Astrocyte of the hippocampus (primary cell): Measurements from ENCODE around the gene SPDEF.

Source experiments
- DNase-seq: peaks from one replicate; pipeline ENCODE4 v3.0.0; 2011; ENCODE audit warnings: low read depth, low spot score

The SPDEF gene

DNA sequence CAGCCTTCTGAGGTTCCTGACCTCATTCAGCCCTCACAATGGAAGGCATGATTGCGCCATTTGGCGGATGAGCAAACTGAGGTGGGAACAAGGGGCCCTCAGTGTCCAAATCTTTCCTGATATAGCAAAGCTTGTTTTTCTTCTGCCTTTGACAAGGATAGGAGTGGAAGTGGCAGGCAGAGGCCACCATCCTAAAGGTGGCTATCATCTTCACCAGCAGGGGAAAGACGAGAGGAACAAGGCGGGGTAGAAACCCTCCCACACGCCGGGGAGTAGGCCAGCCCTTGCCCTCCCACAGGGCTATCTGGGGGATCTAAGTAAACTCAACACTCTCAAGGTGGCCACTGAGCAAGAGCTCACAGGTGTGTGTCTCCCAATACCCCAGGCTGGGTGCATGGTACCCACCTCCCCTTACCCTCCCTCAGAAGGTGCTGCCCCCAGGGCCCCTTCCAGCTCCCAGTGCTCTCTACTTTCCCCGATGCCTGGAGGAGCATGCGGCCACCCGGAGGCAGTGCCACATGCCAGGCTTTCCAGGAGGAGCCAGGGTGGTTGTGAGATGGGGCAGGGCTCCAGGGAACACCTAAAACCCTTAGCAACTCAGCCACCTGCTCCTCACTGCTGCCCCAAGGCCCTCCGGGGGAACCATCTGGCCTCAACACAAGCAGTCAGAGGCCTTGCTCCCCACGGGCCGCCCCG lies 11.2 kb downstream of the SPDEF start:
- no peak for DNase-seq

DNA sequence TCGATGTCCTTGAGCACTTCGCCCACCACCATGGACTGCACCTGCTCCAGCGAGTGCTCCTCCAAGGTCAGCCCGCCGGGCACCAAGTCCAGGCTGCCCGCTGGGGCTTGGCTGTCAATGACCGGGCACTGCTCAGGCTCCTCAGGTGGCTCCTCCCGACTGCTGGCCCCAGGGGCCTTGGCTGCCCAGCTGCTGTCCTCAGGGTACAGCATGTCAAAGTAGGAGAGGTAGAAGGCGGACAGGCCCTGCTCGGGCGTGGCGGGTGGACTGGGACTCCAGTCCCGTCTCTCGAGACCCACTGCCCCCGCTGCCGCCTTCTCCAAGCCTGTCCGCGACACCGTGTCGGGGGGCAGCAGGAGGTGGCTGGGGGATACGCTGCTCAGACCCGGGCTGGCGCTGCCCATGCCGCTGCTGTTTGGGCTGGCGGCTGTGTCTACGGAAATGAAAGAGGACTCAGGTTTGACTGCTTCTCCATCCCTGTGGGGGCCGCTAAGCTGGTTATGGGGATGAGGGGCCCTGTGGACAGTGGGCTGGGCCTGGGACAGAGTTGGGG lies 12.0 kb downstream of the SPDEF start:
- DNase-seq, result no peak

- peak; percentile 41 for DNase-seq
Measured at GRCh38 chr6:34543421-34543820, 12.7 kb downstream of the SPDEF start.

DNA sequence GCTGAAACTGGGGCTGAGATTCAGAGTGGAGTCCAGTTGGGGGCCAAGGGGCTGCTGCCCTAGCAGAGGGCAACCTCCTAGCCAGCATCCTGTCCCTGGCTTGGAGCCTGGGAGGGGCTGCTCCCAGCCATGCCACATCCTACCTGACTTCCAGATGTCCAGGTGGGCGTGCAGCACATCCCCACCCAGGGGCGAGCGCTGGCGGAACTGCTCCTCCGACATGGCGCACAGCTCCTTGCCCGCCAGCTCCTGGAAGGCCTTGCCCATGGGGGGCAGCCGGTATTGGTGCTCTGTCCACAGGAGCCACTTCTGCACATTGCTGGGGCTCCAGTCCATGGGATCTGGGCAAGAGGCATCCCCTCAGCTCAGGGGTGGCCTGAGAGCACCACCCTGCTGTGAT lies 15.3 kb downstream of the SPDEF start:
- no peak for DNase-seq

- no peak for DNase-seq
Measured at GRCh38 chr6:34540222-34540621, 15.9 kb downstream of the SPDEF start.

GRCh38 chr6:34539181-34539580 lies 16.9 kb downstream of the SPDEF start:
- DNase-seq, result no peak

- no peak for DNase-seq
Measured at GRCh38 chr6:34538581-34538980, 17.5 kb downstream of the SPDEF start.

GRCh38 chr6:34537922-34538550 lies 18.1 kb downstream of the SPDEF start:
- no peak for DNase-seq

DNA sequence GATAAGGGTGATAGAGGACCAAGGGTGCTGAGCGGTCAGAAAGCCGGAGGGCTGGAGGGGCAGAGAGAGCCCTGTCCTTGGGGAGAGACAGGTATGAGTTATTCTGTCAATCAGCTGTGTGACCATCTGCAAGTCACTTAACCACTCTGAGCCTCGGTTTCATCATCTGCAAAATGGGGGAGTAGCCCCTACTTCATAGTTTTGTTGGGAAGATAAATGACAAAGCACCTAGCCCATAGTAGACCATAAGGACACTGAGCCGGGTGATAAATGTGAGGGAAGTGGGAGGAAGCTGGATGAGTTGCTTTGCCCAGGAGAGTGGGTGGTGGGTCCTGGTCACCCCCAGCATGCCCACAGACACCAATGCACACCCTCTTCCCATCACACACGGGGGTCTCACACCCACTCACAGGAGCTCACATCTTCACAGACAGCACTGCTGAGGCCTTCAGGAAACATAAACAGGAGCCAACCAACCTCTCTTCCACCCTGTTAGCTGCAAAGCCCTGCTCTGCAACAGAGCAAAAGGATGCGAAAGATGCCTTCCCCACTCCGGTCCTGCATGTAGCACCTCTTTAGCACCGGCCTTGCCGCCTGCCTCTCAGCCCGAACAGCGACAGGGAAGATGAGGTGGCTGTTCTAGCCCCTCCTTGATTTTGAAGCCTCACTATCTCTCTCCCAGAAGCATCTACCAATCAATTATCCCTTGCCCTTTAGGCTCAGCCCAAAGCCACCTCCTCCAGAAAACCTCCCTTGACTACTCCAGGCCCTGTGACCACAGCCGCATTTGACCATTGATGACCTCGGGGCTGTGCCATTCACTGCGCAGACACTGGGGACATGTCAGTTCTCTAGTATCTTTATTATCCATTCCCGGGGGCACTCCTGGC lies 18.9 kb downstream of the SPDEF start:
- DNase-seq, result no peak

DNA sequence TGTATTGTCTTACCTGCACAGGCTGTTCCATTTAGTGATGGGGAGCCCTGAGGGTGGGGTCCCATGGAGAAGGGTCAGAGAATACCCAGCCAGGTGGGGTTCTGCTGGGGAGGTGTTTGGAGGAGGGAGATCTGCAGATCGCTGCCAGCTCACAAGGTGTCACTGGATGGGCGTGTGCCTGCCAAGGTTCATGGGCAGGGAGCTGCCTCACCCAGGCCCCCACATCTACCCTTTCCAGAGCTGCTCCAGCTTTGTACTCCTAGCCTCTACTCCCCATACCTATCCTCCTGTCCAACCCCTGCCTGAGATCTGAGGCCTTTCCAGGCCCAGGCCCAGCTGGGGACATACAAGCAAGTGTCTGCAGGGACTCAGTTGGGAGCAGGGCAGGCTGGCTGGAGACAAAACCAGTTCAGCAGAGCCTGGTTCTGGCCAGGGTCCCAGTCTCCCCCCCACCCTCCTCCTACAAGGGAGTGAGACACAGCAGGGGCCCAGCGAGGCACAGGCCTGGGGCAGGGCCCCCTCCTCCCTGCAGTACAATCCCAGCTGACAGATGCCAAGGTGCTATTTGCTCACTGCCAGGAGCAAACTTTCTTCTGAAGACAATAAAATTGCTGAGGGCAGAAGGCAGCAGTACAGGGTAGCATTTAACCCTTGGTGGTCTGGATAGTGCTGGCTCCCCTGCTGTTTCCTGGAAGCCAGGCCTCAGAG lies 19.7 kb downstream of the SPDEF start:
- peak; percentile 49 for DNase-seq

- no peak for DNase-seq
Measured at GRCh38 chr6:34535646-34536045, 20.5 kb downstream of the SPDEF start.

DNA sequence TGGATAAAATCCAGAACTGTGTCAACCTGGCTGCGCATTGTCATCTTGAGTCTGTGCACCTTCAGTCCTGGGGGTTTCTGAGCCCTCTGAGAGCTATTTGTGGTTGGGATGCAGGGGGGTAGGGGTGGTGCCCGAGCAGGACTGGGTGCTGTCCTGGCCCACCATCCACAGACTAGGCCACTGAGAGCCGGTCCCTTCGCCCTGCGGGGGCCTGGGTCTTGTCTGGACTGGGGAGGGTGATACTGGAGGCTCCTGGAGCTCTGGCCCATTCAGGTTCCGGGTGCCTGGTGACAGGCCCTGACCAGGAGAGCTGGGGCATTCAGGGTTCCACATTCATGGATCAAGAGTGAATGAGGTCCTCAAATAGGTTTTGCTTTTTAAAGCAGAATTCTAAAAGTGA lies 20.9 kb downstream of the SPDEF start:
- DNase-seq, result no peak

GRCh38 chr6:34534656-34535055 lies 21.5 kb downstream of the SPDEF start:
- DNase-seq, result no peak

DNA sequence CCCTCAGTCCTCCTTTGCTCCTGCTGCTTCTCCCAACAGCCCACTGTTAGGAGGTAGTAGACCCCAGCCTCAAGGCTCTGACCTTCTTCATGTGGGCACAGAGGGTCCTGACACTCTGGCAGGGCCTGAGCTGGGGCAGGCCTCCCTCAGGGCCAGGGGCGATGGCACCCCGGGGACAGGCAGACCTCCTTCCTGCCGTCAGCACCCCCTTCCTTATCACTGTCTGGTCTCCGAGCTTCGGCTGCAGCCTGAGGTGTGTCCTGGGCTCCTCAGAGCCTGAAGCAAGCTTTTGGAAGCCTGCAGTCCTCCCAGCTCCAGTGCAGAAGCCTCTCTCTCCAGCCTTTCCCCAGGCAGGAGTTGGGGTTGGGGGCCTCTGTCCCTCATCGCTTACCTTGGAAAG lies 22.0 kb downstream of the SPDEF start:
- no peak for DNase-seq

DNA sequence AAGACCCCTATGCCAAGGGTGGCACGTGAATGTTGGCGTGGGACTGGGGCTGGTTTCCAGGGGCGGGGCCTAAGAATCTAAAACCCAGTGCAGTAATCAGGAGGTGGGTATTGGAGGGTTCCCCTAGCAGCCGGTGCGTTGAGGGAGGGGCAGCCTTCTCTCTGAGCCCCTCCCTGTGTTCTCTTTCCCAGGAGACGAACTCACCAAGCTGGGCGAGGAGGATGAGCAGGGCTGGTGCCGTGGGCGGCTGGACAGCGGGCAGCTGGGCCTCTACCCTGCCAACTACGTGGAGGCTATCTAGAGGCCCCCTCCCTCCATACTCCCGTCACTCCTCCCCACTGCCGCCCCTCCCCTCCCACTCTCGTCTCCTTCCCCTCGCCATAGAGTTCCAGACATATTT lies 23.9 kb downstream of the SPDEF start:
- DNase-seq, result no peak

GRCh38 chr6:34531580-34532201 lies 24.4 kb downstream of the SPDEF start:
- DNase-seq, result peak; percentile 67

DNA sequence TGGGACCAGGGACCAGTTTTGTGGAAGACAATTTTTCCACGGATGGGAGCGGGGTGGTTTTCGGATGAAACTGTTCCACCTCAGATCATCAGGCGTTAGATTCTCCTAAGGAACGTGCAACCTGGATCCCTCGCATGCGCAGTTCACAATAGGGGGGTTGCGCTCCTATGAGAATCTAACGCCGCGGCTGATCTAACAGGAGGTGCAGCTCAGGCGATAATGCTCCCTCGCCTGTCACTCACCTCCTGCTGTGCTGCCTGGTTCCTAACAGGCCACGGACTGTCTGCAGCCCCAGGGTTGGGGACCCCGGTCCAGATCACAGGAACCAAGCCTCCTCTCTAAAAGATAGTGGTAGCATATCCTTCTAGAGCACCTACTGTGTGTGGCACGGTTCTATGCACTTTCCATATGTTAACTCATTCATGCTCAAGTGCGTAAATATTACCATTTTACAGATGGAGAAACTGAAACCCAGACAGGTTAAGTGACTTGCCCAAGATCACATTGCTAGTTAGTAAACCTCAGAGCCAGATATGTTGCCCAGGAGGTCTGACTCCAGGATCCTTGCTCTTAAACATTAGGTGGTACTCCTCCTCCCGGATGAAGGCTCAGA lies 25.3 kb downstream of the SPDEF start:
- no peak for DNase-seq

GRCh38 chr6:34529665-34530327 lies 26.3 kb downstream of the SPDEF start:
- DNase-seq, result peak; percentile 63

- DNase-seq, result no peak
Measured at GRCh38 chr6:34528996-34529664, 27.0 kb downstream of the SPDEF start.
